GM18511 (cell line): ENCODE measurements around the gene RAB20.
"Not testable (repeated sequence)": the region's sequence is repeated elsewhere in the genome, so short reads cannot be mapped to it uniquely, and the experiment has no call there.

Source experiments
- ATAC-seq: cut with Tn5 transposase; IDR thresholded peaks from one replicate; pipeline ENCODE4 v1.9.1; 2021; ENCODE audit warnings: mild to moderate bottlenecking, moderate library complexity; ENCODE audit not compliant: unreplicated experiment

The RAB20 gene

GRCh38 chr13:110555601-110556223 is 5.8 kb downstream of the RAB20 start:
- ATAC-seq = peak; percentile 54

- no peak for ATAC-seq
These were observed 6.6 kb downstream of the RAB20 start for GRCh38 chr13:110554946-110555345.

- no peak for ATAC-seq
These were observed 7.2 kb downstream of the RAB20 start for GRCh38 chr13:110554227-110554836.

GRCh38 chr13:110553417-110553816 is 8.1 kb downstream of the RAB20 start:
- ATAC-seq = no peak

GRCh38 chr13:110552767-110553166 is 8.8 kb downstream of the RAB20 start:
- ATAC-seq = no peak

- ATAC-seq = no peak
These were observed 10.2 kb downstream of the RAB20 start for GRCh38 chr13:110551284-110551683.

GRCh38 chr13:110549795-110550160 is 11.7 kb downstream of the RAB20 start:
- ATAC-seq = no peak

- no peak for ATAC-seq
These were observed 12.4 kb downstream of the RAB20 start for GRCh38 chr13:110548891-110549794.

GRCh38 chr13:110546926-110547325 is 14.6 kb downstream of the RAB20 start:
- no peak for ATAC-seq

- ATAC-seq = no peak
These were observed 15.1 kb downstream of the RAB20 start for GRCh38 chr13:110546378-110546777.

- ATAC-seq = no peak
These were observed 19.2 kb downstream of the RAB20 start for GRCh38 chr13:110542169-110542796.

- no peak for ATAC-seq
These were observed 20.0 kb downstream of the RAB20 start for GRCh38 chr13:110541526-110541920.

GRCh38 chr13:110540871-110541525 is 20.5 kb downstream of the RAB20 start:
- ATAC-seq = no peak

GRCh38 chr13:110539894-110540293 is 21.6 kb downstream of the RAB20 start:
- no peak for ATAC-seq

- peak; percentile 67 for ATAC-seq
These were observed 22.9 kb downstream of the RAB20 start for GRCh38 chr13:110538632-110539031.

GRCh38 chr13:110536006-110536693 is 25.4 kb downstream of the RAB20 start:
- peak; percentile 67 for ATAC-seq

- ATAC-seq = no peak
These were observed 26.0 kb downstream of the RAB20 start for GRCh38 chr13:110535526-110535925.

- ATAC-seq = no peak
These were observed 27.5 kb downstream of the RAB20 start for GRCh38 chr13:110533771-110534670.

- not testable (repeated sequence) for ATAC-seq
These were observed 29.3 kb downstream of the RAB20 start for GRCh38 chr13:110532258-110532657.
